HUDEP-2 (cell line): ENCODE measurements around the gene PDXDC1.
"Not testable (repeated sequence)": the region's sequence is repeated elsewhere in the genome, so short reads cannot be mapped to it uniquely, and the experiment has no call there.

ENCODE experiments used
- DNase-seq, 76 experiments: peaks; one replicate each; lab custom pipeline; 2025; ENCODE audit not compliant: unreplicated experiment in 76 of 76; lab: John Stamatoyannopoulos, UW

PDXDC1 gene

GRCh38 chr16:15057681-15058417, 83.0 kb downstream of the PDXDC1 start:
- no peak for DNase-seq

- no peak for DNase-seq
Observed at GRCh38 chr16:15059324-15059723, 84.5 kb downstream of the PDXDC1 start.

DNA sequence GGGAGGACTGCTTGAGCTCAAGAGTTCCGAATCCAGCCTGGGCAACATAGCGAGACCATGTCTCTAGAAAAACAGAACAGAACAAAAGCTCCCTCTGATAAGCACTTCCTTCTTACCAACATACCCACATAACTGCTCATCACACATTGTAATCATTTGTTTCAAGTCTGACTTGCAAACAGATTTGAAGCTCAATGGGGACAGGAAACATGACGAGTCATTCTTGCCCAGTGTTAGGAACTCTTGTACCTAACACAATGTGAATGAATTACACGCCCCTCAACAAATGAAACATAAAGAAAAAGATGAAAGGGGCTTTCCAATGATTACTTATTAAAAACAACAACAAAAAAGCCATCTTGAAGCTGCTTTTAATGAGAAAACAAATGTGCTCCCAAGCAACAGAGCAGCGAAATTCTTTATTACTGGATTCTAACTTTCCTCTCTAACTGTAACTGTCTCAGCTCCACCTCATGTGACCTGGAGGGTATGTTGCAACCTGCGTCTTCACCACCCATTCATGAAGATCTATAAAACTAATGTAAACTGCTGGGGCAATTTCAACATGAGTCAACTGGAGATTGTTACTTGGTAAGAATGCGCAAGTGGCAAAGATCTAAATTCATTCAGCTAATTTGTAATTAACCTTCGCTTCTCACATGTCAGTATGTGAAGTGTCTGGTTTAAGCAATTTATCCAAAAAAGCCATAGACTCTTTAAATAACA, 87.4 kb downstream of the PDXDC1 start:
- not testable (repeated sequence) for DNase-seq

DNA sequence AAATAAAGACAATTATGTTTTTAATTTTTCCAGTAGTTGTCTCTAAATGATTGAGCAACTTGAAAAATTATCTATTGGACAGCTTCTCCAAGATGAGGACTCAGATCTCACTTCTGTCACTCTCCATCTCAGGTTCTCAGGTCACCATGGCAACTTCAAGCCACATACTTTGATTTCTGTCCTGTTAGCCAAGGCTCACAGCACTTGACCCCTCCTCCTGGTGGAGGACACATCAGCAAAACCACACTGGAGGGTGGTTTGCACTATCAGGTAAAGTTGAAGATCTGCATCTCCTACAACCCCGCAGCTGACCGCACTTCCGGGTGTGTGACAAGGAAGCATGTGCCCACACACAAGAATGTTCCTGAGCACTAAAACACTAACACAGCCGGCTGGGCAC, 91.1 kb downstream of the PDXDC1 start:
- peak in 11 of 76 experiments; percentile 3 to 49 (median 15) for DNase-seq

DNA sequence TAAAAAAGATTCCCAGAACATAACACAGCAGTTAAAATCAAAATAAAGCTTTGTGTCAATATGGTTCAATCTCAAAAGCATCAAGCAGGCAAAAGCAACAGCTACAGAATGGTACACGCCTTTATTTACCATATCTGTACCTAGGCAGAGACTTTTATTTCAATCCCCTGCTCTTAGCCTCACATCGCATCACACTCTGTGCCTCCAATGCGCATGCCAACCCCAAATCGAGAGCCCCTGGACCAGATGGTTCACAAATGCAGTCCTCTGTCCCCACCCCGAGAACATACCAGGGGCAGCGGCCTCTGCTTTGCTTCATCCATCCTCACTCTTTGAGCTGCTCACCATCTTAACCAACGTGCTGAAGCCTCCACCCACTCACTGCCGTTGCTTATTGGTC, 91.9 kb downstream of the PDXDC1 start:
- DNase-seq, result not testable (repeated sequence)

DNA sequence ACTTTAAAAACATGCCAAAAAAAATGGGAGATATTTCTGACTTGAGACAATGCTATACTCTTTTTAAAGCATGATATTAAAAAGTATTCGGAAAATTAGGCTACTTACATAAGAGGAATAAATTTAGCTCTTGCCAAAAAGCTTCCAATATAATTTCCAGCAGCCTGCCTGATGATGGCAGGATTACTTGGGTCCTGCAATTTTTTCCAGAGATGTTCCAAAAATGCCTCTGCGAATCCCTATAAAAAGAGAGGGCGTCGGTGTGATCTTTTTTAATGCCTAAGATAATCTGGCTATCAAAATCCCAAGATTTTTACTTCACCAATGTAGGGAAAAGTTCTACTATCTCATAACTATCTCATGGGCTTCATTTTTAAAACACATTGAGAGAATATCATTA, 96.2 kb downstream of the PDXDC1 start:
- not testable (repeated sequence) for DNase-seq

DNA sequence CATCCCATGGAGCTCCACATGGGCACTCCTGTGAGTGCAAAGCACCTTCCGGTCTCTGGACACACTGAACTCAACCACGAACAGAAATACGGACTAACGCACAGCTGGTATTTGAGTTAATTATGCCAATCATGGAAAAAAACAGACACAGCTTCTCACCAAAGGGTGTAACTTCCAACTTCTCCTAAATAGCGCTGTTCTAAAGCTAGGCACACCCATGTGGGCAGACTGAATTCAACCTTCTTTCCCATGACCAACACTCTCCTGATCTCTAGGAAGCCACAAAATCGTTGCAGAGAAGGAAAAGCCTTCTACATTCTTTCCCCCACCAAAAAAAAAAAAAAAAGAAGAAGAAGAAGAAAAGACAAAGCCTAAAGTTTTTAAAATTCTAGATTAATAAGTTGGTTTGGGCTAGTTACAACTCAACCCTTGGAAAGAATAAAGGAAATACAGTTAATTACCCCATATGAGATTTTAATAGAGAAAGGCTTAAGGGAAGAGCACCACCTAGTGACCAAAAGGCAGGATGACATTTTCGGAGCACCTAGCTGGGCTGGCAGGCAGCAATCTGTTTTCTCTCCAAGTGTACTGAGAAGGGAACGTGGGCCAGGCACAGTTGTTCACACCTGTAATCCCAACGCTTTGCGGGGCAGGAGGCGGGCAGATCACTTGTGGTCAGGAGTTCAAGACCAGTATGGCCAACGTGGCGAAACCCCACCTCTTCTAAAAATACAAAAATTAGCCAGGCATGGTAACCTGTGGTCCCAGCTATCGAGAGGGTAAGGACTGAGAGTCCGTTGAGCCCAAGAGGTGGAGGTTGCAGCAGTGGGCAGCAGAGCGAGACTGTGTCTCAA, 97.3 kb downstream of the PDXDC1 start:
- DNase-seq, result not testable (repeated sequence)

GRCh38 chr16:15073101-15073500, 98.3 kb downstream of the PDXDC1 start:
- DNase-seq, result no peak

DNA sequence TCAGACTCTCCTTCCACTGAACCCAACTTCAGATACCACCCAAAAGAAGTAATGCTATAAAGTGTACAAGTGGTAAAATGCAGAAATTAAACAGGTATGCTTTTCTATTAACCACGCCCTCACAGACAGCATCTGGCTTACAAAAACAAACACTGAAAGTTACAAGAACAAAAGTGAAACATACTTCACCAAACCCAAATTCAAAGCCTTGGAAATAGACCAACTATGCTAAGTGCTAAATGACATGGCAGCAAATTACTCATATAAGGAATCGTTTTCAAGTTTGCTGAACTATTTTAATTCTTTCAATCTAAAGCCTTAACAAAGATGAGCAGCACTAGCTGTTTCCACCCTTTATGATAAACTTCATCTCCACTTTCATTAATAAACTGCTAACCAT, 101.3 kb downstream of the PDXDC1 start:
- DNase-seq, result not testable (repeated sequence)

DNA sequence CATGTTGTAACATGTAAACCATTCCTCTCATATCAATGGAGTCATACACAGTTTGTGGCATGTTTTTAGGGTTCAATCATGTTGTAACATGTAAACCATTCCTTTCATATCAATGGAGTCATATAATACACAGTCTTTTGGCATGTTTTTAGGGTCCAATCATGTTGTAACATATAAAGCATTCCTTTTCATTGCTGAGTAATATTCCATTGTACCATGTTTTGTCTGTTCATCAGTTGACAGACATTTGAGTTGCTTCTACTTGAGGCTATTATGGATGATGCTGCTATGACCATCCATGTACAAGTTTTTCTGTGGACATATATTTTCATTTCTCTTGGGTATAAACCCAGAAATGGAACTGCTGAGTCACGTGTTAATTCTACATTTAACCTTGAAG, 106.1 kb downstream of the PDXDC1 start:
- DNase-seq, result not testable (repeated sequence)

DNA sequence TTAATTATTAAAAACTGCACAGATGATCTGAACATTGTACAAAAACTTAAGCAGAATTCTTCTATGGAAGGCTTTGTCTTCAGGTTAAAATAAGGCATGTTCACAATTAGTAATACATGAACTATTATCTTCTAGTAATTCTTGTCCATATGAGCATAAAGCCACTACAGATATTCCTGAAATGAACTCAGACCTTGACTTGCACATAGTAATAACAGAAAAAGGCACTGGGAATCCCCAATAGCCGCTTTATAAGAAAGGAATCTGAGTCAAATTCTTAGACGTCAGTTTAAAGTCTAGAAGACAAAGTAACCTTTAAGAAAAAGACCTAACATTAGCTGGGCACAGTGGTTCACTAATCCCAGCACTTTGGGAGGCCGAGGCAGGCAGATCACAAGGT, 108.0 kb downstream of the PDXDC1 start:
- DNase-seq, result not testable (repeated sequence)

- peak in 1 of 76 experiments; percentile 0 for DNase-seq
Observed at GRCh38 chr16:15090663-15091269, 115.9 kb downstream of the PDXDC1 start.

- not testable (repeated sequence) for DNase-seq
Observed at GRCh38 chr16:15093571-15093954, 118.7 kb downstream of the PDXDC1 start.

- peak in 75 of 76 experiments; percentile 27 to 92 (median 84) for DNase-seq
Observed at GRCh38 chr16:15093955-15094827, 119.4 kb downstream of the PDXDC1 start, which contains the start of gene RRN3. Gene RRN3 (minus strand): TSS chr16:15094272. CDS start chr16:15094233, 39 bp downstream.

DNA sequence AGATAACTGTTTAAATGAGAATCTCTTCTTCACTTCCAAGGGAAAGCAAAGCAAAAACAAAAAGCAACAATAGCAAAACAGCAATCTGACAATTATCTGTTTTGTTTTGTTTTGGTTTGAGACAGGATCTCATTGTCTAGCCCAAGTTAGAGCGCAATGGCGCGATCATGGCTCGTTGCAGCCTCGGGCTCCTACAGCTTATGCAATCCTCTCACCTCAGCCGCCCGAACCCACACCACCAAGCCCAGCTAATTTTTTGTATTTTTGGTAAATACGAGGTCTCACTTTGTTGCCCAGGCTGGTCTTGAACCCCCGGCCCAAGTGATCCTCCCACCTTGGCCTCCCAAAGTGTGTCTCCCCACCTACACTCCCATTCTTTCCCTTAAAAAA, 121.8 kb downstream of the PDXDC1 start:
- DNase-seq, result not testable (repeated sequence)

- DNase-seq, result not testable (repeated sequence)
Observed at GRCh38 chr16:15099366-15099909, 124.6 kb downstream of the PDXDC1 start.

- DNase-seq, result not testable (repeated sequence)
Observed at GRCh38 chr16:15100372-15100987, 125.7 kb downstream of the PDXDC1 start.

DNA sequence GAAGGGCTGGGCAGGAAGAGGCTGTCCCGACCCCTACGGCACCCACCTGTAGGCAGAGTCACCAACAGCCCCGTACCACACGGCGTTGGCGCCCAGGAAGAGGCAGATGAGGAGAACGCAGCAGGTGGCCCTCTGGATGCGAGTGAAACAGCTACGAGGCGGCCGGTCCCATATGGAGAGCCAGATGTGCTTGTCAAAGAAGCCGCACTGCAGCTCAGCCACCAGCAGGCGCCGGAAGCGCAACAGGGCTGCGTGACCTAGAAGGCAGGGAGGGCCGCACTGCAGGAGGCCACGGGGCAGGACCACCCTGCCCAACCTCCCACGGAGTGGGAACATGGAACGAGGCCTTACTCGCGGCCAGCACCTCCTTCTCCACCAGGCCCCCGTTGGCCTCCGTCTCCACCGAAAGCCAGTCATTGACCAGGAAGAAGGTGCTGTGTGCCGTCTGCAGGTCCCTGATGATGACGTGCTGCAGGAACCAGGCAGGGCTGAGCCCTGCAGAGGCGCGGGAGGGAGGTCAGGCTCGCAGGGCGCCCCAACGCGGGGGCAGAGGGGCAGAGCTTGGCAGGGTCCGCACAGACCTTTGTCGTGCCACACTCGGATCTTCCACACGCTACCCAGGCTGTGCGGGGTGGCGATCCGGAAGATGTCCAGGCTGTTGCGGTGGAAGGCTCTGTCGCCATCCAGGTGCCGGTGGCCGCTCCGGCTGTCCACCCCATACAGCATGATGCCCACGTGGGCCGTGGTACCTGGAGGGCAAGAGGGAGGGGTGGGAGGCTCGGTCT, 153.0 kb downstream of the PDXDC1 start:
- not testable (repeated sequence) for DNase-seq
